Cardiac muscle cell (in vitro differentiated cells and primary cell): ENCODE results near the gene SETBP1. TPM values are rescaled to one million over a fixed set of nuclear protein-coding genes. Genes with fewer than 3 reads are reported as not detected.

Experiments used
- DNase-seq, 2 donors: peaks; one replicate each; pipeline versions ENCODE4 v3.0.0 to v3.0.0-alpha.2; 2010 to 2017; ENCODE audit warnings: low read depth in 1 of 2, low spot score in 1 of 2
- H3K27ac ChIP-seq: fragments of 200-600 bp; sonication (generic); 2 replicates; pipeline ENCODE4 v1.5.1; 2016
- H3K27me3 ChIP-seq: fragments of 200-600 bp; sonication (generic); 2 replicates; pipeline ENCODE4 v1.6.0; 2016; ENCODE audit warnings: control low read depth
- H3K36me3 ChIP-seq: fragments of 200-600 bp; sonication (generic); 2 replicates; pipeline ENCODE4 v1.5.1; 2016; ENCODE audit warnings: control low read depth
- H3K4me1 ChIP-seq: fragments of 200-600 bp; sonication (generic); 2 replicates; pipeline ENCODE4 v1.8.1; 2017; ENCODE audit warnings: low read depth, mild to moderate bottlenecking, mixed run types
- H3K4me3 ChIP-seq: fragments of 200-600 bp; sonication (generic); 2 replicates; pipeline ENCODE4 v1.5.1; 2016; ENCODE audit warnings: mild to moderate bottlenecking
- H3K9me3 ChIP-seq: fragments of 200-600 bp; sonication (generic); 2 replicates; pipeline ENCODE4 v1.5.1; 2017; ENCODE audit warnings: low read depth, mild to moderate bottlenecking, control low read depth
- CTCF ChIP-seq: IDR thresholded peaks from 2 replicates; pipeline ENCODE4 v1.5.1; 2012; ENCODE audit warnings: low read depth, mild to moderate bottlenecking, low read length
- polyA plus RNA-seq: library from polyadenylated mRNA; unstranded; fragments of >200 nt; fragmentation: Nextera tagmentation; extraction: Ambion mirVana; gene quantifications from 2 replicates; pipeline ENCODE4 v1.2.1, GENCODE V29; 2016
- total RNA-seq: library from RNA; depleted of rRNA; stranded (reverse); fragments of >200 nt; gene quantifications from 2 replicates; pipeline ENCODE4 v1.2.3, GENCODE V29; 2016

SETBP1 gene
- total and polyA plus RNA-seq, 2 experiments from 2014 or later = 6.3 to 30.6 TPM

GRCh38 chr18:44742718-44743311, 62.1 kb downstream of the SETBP1 start:
- H3K4me1 ChIP-seq = peaks cover 34% of the 10 kb centered on the region
- no peak overlapping the region for H3K4me3 ChIP-seq
- H3K36me3 ChIP-seq = no peaks in the 10 kb centered on the region
- DNase-seq = peak in 1 of 2 donors; percentile 52
- TF ChIP-seq CTCF = no peak
- no peaks in the 10 kb centered on the region for H3K27me3 ChIP-seq
- no peaks in the 10 kb centered on the region for H3K9me3 ChIP-seq
- H3K27ac ChIP-seq = no peak overlapping the region

- Histone ChIP-seq H3K27ac (peak overlapping the region; percentile 13), H3K27me3 (no peaks in the 10 kb centered on the region), H3K4me1 (peaks cover 34% of the 10 kb centered on the region), H3K9me3 (no peaks in the 10 kb centered on the region), H3K36me3 (no peaks in the 10 kb centered on the region), H3K4me3 (no peak overlapping the region)
- DNase-seq = no peak
- no peak for TF ChIP-seq CTCF
Measured at GRCh38 chr18:44743631-44744030, 62.9 kb downstream of the SETBP1 start.

- peaks cover 34% of the 10 kb centered on the region for H3K4me1 ChIP-seq
- H3K27ac ChIP-seq = peak overlapping the region; percentile 13
- no peak overlapping the region for H3K4me3 ChIP-seq
- no peaks in the 10 kb centered on the region for H3K27me3 ChIP-seq
- no peak for TF ChIP-seq CTCF
- H3K36me3 ChIP-seq = no peaks in the 10 kb centered on the region
- no peaks in the 10 kb centered on the region for H3K9me3 ChIP-seq
- DNase-seq = peak in 1 of 2 donors; percentile 69
Measured at GRCh38 chr18:44744161-44745121, 63.8 kb downstream of the SETBP1 start.

GRCh38 chr18:44747157-44747556, 66.5 kb downstream of the SETBP1 start:
- H3K27me3 ChIP-seq = no peaks in the 10 kb centered on the region
- DNase-seq = no peak
- H3K9me3 ChIP-seq = no peaks in the 10 kb centered on the region
- TF ChIP-seq CTCF = no peak
- H3K4me3 ChIP-seq = no peak overlapping the region
- H3K4me1 ChIP-seq = peaks cover 34% of the 10 kb centered on the region
- no peak overlapping the region for H3K27ac ChIP-seq
- H3K36me3 ChIP-seq = no peaks in the 10 kb centered on the region

- Histone ChIP-seq H3K27me3 (no peaks in the 10 kb centered on the region), H3K4me3 (no peak overlapping the region), H3K9me3 (no peaks in the 10 kb centered on the region), H3K4me1 (peaks cover 21% of the 10 kb centered on the region), H3K36me3 (no peaks in the 10 kb centered on the region), H3K27ac (no peak overlapping the region)
- no peak for DNase-seq
- TF ChIP-seq CTCF = no peak
Measured at GRCh38 chr18:44748582-44748981, 67.9 kb downstream of the SETBP1 start.
